ENCODE data around the gene ERCC6L2.

DNA sequence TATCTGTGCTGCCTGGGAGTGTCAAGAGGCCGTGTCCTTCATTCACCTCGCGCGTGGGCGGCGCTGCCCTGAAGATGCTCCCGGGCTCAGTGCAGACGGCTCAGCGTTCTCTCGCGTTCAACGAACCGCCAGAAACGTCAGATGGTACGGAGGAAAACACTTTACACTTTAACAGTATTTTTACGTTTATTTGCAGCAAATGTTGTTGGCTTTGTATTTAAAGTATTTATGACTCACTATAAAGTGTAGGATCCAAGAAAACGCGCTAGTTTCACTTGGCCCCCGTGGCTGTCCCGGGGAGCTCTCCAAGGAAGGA is 544 bp upstream of the ERCC6L2 start:
- TF ChIP-seq, protein P1, sequence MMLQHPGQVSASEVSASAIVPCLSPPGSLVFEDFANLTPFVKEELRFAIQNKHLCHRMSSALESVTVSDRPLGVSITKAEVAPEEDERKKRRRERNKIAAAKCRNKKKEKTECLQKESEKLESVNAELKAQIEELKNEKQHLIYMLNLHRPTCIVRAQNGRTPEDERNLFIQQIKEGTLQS (IDR thresholded peaks at IDR 0.05; ENCODE audit: borderline replicate concordance, extremely low read depth, low read depth, low read length) = no peak
- TF ChIP-seq MXI1 (IDR thresholded peaks at IDR 0.05; ENCODE audit: low read depth, low read length) (no peak), NRF1 (conservative IDR thresholded peaks at IDR 0.05; ENCODE audit: low read depth, low read length) (no peak), TAF1 (IDR thresholded peaks at IDR 0.05; ENCODE audit: borderline replicate concordance, low read depth, low read length) (no peak), RFX5 (IDR thresholded peaks at IDR 0.05; ENCODE audit: low read depth, low read length) (no peak), JUND (IDR thresholded peaks at IDR 0.05; ENCODE audit: low read depth, low read length) (no peak), POLR2AphosphoS2 (IDR thresholded peaks at IDR 0.05; ENCODE audit: low read depth, low read length) (no peak), ZNF207 (IDR thresholded peaks at IDR 0.05; ENCODE audit: borderline replicate concordance) (no peak)
- TF ChIP-seq, protein P2, sequence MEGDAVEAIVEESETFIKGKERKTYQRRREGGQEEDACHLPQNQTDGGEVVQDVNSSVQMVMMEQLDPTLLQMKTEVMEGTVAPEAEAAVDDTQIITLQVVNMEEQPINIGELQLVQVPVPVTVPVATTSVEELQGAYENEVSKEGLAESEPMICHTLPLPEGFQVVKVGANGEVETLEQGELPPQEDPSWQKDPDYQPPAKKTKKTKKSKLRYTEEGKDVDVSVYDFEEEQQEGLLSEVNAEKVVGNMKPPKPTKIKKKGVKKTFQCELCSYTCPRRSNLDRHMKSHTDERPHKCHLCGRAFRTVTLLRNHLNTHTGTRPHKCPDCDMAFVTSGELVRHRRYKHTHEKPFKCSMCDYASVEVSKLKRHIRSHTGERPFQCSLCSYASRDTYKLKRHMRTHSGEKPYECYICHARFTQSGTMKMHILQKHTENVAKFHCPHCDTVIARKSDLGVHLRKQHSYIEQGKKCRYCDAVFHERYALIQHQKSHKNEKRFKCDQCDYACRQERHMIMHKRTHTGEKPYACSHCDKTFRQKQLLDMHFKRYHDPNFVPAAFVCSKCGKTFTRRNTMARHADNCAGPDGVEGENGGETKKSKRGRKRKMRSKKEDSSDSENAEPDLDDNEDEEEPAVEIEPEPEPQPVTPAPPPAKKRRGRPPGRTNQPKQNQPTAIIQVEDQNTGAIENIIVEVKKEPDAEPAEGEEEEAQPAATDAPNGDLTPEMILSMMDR (IDR thresholded peaks at IDR 0.05 in 2 of 3, conservative IDR thresholded peaks at IDR 0.05 in 1 of 3; ENCODE audit: control insufficient read depth in 2 of 3, extremely low read depth in 1 of 3, insufficient read depth in 1 of 3, low read depth in 3 of 3, low read length in 3 of 3) = no peak
- TF ChIP-seq, protein P3, sequence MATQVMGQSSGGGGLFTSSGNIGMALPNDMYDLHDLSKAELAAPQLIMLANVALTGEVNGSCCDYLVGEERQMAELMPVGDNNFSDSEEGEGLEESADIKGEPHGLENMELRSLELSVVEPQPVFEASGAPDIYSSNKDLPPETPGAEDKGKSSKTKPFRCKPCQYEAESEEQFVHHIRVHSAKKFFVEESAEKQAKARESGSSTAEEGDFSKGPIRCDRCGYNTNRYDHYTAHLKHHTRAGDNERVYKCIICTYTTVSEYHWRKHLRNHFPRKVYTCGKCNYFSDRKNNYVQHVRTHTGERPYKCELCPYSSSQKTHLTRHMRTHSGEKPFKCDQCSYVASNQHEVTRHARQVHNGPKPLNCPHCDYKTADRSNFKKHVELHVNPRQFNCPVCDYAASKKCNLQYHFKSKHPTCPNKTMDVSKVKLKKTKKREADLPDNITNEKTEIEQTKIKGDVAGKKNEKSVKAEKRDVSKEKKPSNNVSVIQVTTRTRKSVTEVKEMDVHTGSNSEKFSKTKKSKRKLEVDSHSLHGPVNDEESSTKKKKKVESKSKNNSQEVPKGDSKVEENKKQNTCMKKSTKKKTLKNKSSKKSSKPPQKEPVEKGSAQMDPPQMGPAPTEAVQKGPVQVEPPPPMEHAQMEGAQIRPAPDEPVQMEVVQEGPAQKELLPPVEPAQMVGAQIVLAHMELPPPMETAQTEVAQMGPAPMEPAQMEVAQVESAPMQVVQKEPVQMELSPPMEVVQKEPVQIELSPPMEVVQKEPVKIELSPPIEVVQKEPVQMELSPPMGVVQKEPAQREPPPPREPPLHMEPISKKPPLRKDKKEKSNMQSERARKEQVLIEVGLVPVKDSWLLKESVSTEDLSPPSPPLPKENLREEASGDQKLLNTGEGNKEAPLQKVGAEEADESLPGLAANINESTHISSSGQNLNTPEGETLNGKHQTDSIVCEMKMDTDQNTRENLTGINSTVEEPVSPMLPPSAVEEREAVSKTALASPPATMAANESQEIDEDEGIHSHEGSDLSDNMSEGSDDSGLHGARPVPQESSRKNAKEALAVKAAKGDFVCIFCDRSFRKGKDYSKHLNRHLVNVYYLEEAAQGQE (IDR thresholded peaks at IDR 0.05; ENCODE audit: low read depth, low read length) = no peak

Data from GM12878 (cell line).